IMR-90 (cell line): ENCODE results near the gene RHOU. TPM values are rescaled to one million over a fixed set of nuclear protein-coding genes. Genes with fewer than 3 reads are reported as not detected.

Source experiments
- ATAC-seq: fragments of 200-7000 bp; cut with Tn5 transposase; 2 replicates; pipeline ENCODE4 v1.9.1; 2020; ENCODE audit warnings: low read depth, mild to moderate bottlenecking, moderate library complexity
- BruUV-seq: library from RNA; stranded (reverse); fragments of 400-500 nt; replicated peaks from 2 replicates; lab custom pipeline; 2021; lab: Mats Ljungman, UMichigan
- CTCF ChIA-PET: fragments of 300-600 bp; formaldehyde crosslinking; extraction: SDS; loops from one replicate; lab custom pipeline; 2021; ENCODE audit warnings: antibody characterized with exemption; lab: Yijun Ruan, JAX
- POLR2A ChIA-PET: fragments of 300-600 bp; sonication (Branson Sonifier 250); formaldehyde crosslinking; loops from one replicate; lab custom pipeline; 2022; ENCODE audit warnings: antibody characterized with exemption; ENCODE audit not compliant: unreplicated experiment; lab: Charles Lee
- DNase-seq: peaks from one replicate; pipeline ENCODE4 v3.0.0; 2013
- H2AFZ ChIP-seq: replicated peaks from 2 replicates; pipeline ENCODE3; 2013; ENCODE audit warnings: low read length, mild to moderate bottlenecking; ENCODE audit not compliant: poor library complexity
- H2AK5ac ChIP-seq: 2 replicates; pipeline ENCODE4 v1.6.1; 2013; ENCODE audit warnings: low read depth, low read length, inconsistent platforms
- H2AK9ac ChIP-seq: replicated peaks from 2 replicates; pipeline ENCODE3; 2013; ENCODE audit warnings: mild to moderate bottlenecking, low read depth, low read length, moderate library complexity; ENCODE audit not compliant: poor library complexity
- H2BK120ac ChIP-seq: 2 replicates; pipeline ENCODE4 v1.6.1; 2013; ENCODE audit warnings: low read depth, low read length, inconsistent platforms
- H2BK15ac ChIP-seq: 3 replicates; pipeline ENCODE4 v1.6.1; 2013; ENCODE audit warnings: low read depth, low read length, inconsistent platforms
- H2BK20ac ChIP-seq: 2 replicates; pipeline ENCODE4 v1.6.1; 2013; ENCODE audit warnings: low read depth, mild to moderate bottlenecking, inconsistent platforms, low read length, moderate library complexity
- H2BK5ac ChIP-seq: 2 replicates; pipeline ENCODE4 v1.6.1; 2013; ENCODE audit warnings: mild to moderate bottlenecking, low read depth, low read length, inconsistent platforms; ENCODE audit not compliant: poor library complexity, severe bottlenecking
- H3K14ac ChIP-seq: replicated peaks from 2 replicates; pipeline ENCODE4 v1.6.1; 2013; ENCODE audit warnings: low read depth, low read length, inconsistent platforms
- H3K18ac ChIP-seq: 2 replicates; pipeline ENCODE4 v1.6.1; 2013; ENCODE audit warnings: low read depth, low read length, control low read depth
- H3K23ac ChIP-seq: 2 replicates; pipeline ENCODE4 v1.6.1; 2013; ENCODE audit warnings: low read depth, low read length, inconsistent platforms
- H3K27ac ChIP-seq: 2 replicates; pipeline ENCODE4 v1.5.1; 2013; ENCODE audit warnings: mild to moderate bottlenecking, control low read depth, low read length; ENCODE audit not compliant: insufficient read depth
- H3K27me3 ChIP-seq: 2 replicates; pipeline ENCODE4 v1.6.1; 2013; ENCODE audit warnings: low read length; ENCODE audit not compliant: control insufficient read depth, insufficient read depth
- H3K36me3 ChIP-seq: 2 replicates; pipeline ENCODE4 v1.6.1; 2013; ENCODE audit warnings: low read length, mixed read lengths; ENCODE audit not compliant: control insufficient read depth, insufficient read depth
- H3K4ac ChIP-seq: 2 replicates; pipeline ENCODE4 v1.6.1; 2013; ENCODE audit warnings: low read depth, low read length, inconsistent platforms
- H3K4me1 ChIP-seq: 2 replicates; pipeline ENCODE4 v1.6.1; 2013; ENCODE audit warnings: low read length, mixed read lengths; ENCODE audit not compliant: control insufficient read depth, insufficient read depth
- H3K4me2 ChIP-seq: 2 replicates; pipeline ENCODE4 v1.6.1; 2013; ENCODE audit warnings: low read depth, mild to moderate bottlenecking, control low read depth, low read length, moderate library complexity
- H3K4me3 ChIP-seq: 2 replicates; pipeline ENCODE4 v1.5.1; 2013; ENCODE audit warnings: low read depth, mild to moderate bottlenecking, control low read depth, low read length, moderate library complexity; ENCODE audit not compliant: insufficient read depth
- H3K56ac ChIP-seq: 2 replicates; pipeline ENCODE4 v1.6.1; 2013; ENCODE audit warnings: low read length, inconsistent platforms; ENCODE audit not compliant: insufficient read depth; ENCODE audit errors: extremely low read depth
- H3K79me1 ChIP-seq, 2 experiments: 2 replicates each; pipeline ENCODE4 v1.6.1; 2013; ENCODE audit warnings: low read length in 2 of 2, inconsistent platforms in 1 of 2, low read depth in 1 of 2
- H3K9ac ChIP-seq: 2 replicates; pipeline ENCODE4 v1.6.1; 2013; ENCODE audit warnings: low read depth, low read length, control low read depth
- H3K9me1 ChIP-seq: 2 replicates; pipeline ENCODE4 v1.6.1; 2013; ENCODE audit warnings: low read length, inconsistent platforms; ENCODE audit not compliant: insufficient read depth
- H3K9me3 ChIP-seq: 2 replicates; pipeline ENCODE4 v1.6.1; 2013; ENCODE audit warnings: low read length; ENCODE audit not compliant: control insufficient read depth, insufficient read depth
- H4K20me1 ChIP-seq: 2 replicates; pipeline ENCODE4 v1.6.1; 2013; ENCODE audit warnings: low read length, inconsistent platforms; ENCODE audit not compliant: insufficient read depth
- H4K5ac ChIP-seq: 2 replicates; pipeline ENCODE4 v1.6.1; 2013; ENCODE audit warnings: mild to moderate bottlenecking, low read depth, low read length, control low read depth
- H4K8ac ChIP-seq, 2 experiments: 2 replicates each; pipeline ENCODE4 v1.6.1; 2013; ENCODE audit warnings: low read depth in 2 of 2, low read length in 2 of 2, control low read depth in 1 of 2, inconsistent platforms in 1 of 2
- H4K91ac ChIP-seq: 2 replicates; pipeline ENCODE4 v1.6.1; 2013; ENCODE audit warnings: low read depth, low read length, inconsistent platforms; ENCODE audit not compliant: insufficient read depth
- FOS ChIP-seq: fragments of 150-350 bp; IDR thresholded peaks from 2 replicates; pipeline ENCODE4 v1.6.1; 2016; ENCODE audit warnings: low read depth, low read length
- MXI1 ChIP-seq: IDR thresholded peaks from 2 replicates; pipeline ENCODE4 v1.6.1; 2012; ENCODE audit warnings: low read depth, mild to moderate bottlenecking, low read length, moderate library complexity, borderline replicate concordance
- POLR2A ChIP-seq: IDR thresholded peaks from 2 replicates; pipeline ENCODE4 v1.6.1; 2012; ENCODE audit warnings: mild to moderate bottlenecking, low read depth, low read length
- RFX5 ChIP-seq: IDR thresholded peaks from 2 replicates; pipeline ENCODE4 v1.8.0; 2012; ENCODE audit warnings: low read depth, mild to moderate bottlenecking, low read length, moderate library complexity
- SMC3 ChIP-seq: fragments of 150-350 bp; IDR thresholded peaks from 2 replicates; pipeline ENCODE4 v1.6.1; 2016; ENCODE audit warnings: low read depth, mild to moderate bottlenecking, antibody characterized with exemption, low read length, moderate library complexity
- USF2 ChIP-seq: fragments of 150-350 bp; IDR thresholded peaks from 2 replicates; pipeline ENCODE4 v1.6.1; 2017; ENCODE audit warnings: mild to moderate bottlenecking, antibody characterized with exemption, low read length, low read depth
- WGBS, 2 experiments: methylation state at CpG; one replicate each; pipeline versions ENCODE4 v1.1.5 to v1.1.7; 2013; ENCODE audit warnings: missing lambda C conversion rate in 2 of 2; ENCODE audit not compliant: insufficient read length in 1 of 2; ENCODE audit errors: extremely low coverage in 2 of 2; 5-methylcytosine and 5-hydroxymethylcytosine counted together
- dilution Hi-C: fragments of 300-500 bp; cut with HindIII; formaldehyde crosslinking; loops from one replicate; pipeline ENCODE4 v1.14.3; 2018; ENCODE audit warnings: low sequenced_read_pairs; ENCODE audit not compliant: unreplicated experiment
- in situ Hi-C: fragments of 300-500 bp; cut with MboI; formaldehyde crosslinking; loops from 3 replicates; pipeline ENCODE4 v1.14.3; 2019; ENCODE audit warnings: low sequenced_read_pairs, inconsistent platforms, mixed read lengths
- intact Hi-C: fragments of 100-400 bp; cut with micrococcal nuclease; formaldehyde crosslinking; loops from 2 replicates; pipeline ENCODE4 v1.10.0; 2022
- polyA plus RNA-seq, 3 experiments: library from polyadenylated mRNA; depleted of rRNA; stranded (reverse); fragments of >200 nt; gene quantifications; 2 replicates each; pipeline ENCODE4 v1.2.3, GENCODE V29; 2012; ENCODE audit warnings: low replicate concordance in 1 of 3
- total RNA-seq: library from RNA; depleted of rRNA; stranded (reverse); fragments of >200 nt; gene quantifications from 2 replicates; pipeline ENCODE4 v1.2.3, GENCODE V29; 2012

Gene RHOU
- total and polyA plus RNA-seq, 2 of the 4 experiments (the other 2 are of a cell fraction): 0.44 to 0.72 TPM

DNA sequence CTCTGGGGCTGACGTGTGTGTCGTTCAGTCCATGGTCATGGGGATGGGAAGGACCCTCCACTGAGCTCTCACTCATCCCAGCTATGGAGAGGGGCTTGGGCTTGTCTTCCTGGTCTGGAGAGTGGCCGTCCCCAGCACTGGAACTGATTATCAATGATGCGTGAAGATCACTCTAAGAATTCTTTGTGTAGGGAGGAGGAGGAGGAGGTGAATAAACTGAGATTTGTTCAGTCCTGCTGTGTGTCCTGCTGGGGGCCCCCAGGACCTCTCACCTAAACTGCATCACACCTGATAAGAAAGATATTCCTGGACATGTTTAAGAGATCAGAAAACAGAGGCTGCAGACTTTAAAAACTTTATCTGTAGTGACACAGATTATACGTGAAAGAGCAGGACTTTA, 21.2 kb downstream of the RHOU start:
- no peak for ATAC-seq
- no CpG with 5 or more reads among the region's 5 CpGs for WGBS, 2 experiments

More for the DNA sequence above, 21.2 kb downstream of the RHOU start:
- no peak overlapping the region for H2BK20ac ChIP-seq
- peaks cover 46% of the 10 kb centered on the region for H3K27me3 ChIP-seq
- no peak overlapping the region for H3K18ac ChIP-seq
- H3K36me3 ChIP-seq: no peaks in the 10 kb centered on the region
- no peaks in the 10 kb centered on the region for H3K9me1 ChIP-seq
- no peaks in the 10 kb centered on the region; the same call in 1 of the 2 replicates for H3K9me3 ChIP-seq
- H3K14ac ChIP-seq: no peak overlapping the region
- no peak overlapping the region for H2BK5ac ChIP-seq
- BruUV-seq: no TSS peak
- no peak overlapping the region for H3K4me2 ChIP-seq
- no peak for DNase-seq
- H3K23ac ChIP-seq: no peak overlapping the region
- no peaks in the 10 kb centered on the region for H3K79me1 ChIP-seq
- no peak overlapping the region for H2BK120ac ChIP-seq
- no peak overlapping the region for H3K27ac ChIP-seq
- no peak overlapping the region for H3K56ac ChIP-seq
- H2AK9ac ChIP-seq: no peak overlapping the region
- H4K20me1 ChIP-seq: no peaks in the 10 kb centered on the region
- H2BK15ac ChIP-seq: no peak overlapping the region
- H4K5ac ChIP-seq: no peak overlapping the region
- ChIA-PET CTCF (no interaction called here), POLR2A (no interaction called here)
- H2AFZ ChIP-seq: no peak overlapping the region
- no peaks in the 10 kb centered on the region for H3K4me1 ChIP-seq
- H4K91ac ChIP-seq: no peak overlapping the region
- H3K9ac ChIP-seq: no peak overlapping the region
- intact Hi-C loops: no loop called here
- no peak overlapping the region for H4K8ac ChIP-seq
- H3K4ac ChIP-seq: no peak overlapping the region
- in situ Hi-C loops: no loop called here
- H3K4me3 ChIP-seq: no peak overlapping the region
- H2AK5ac ChIP-seq: no peak overlapping the region
- TF ChIP-seq SMC3 (no peak), USF2 (no peak), FOS (no peak), RFX5 (no peak), MXI1 (no peak), POLR2A (no peak)
- dilution Hi-C loops: no loop called here
